DOHH2 (cell line): ENCODE measurements around the gene ADAMTS16.

Experiments used
- H3F3A ChIP-seq: fragments of 200-600 bp; sonication (generic), shearing (Covaris generic); 2 replicates; pipeline ENCODE4 v1.6.0; 2016; ENCODE audit warnings: antibody characterized with exemption, mild to moderate bottlenecking; ENCODE audit not compliant: control insufficient read depth, insufficient read depth
- H3K27ac ChIP-seq: fragments of 200-600 bp; sonication (generic); 2 replicates; pipeline ENCODE4 v1.5.1; 2014; ENCODE audit warnings: low read depth, mild to moderate bottlenecking, low read length, moderate library complexity
- H3K27me3 ChIP-seq: fragments of 200-600 bp; sonication (generic); 2 replicates; pipeline ENCODE4 v1.6.1; 2014; ENCODE audit warnings: mild to moderate bottlenecking, low read length, mixed read lengths; ENCODE audit not compliant: control insufficient read depth
- H3K36me3 ChIP-seq: fragments of 200-600 bp; sonication (generic); 2 replicates; pipeline ENCODE4 v1.6.1; 2014; ENCODE audit warnings: mild to moderate bottlenecking, low read length, moderate library complexity, mixed read lengths; ENCODE audit not compliant: control insufficient read depth
- H3K4me1 ChIP-seq: fragments of 200-600 bp; sonication (generic); 2 replicates; pipeline ENCODE4 v1.6.1; 2014; ENCODE audit warnings: mild to moderate bottlenecking, low read length, mixed read lengths; ENCODE audit not compliant: control insufficient read depth
- H3K4me2 ChIP-seq: fragments of 200-600 bp; sonication (generic); 2 replicates; pipeline ENCODE4 v1.6.0; 2014; ENCODE audit warnings: mild to moderate bottlenecking, low read length, moderate library complexity
- H3K4me3 ChIP-seq: fragments of 200-600 bp; sonication (generic); 2 replicates; pipeline ENCODE4 v1.5.1; 2014; ENCODE audit warnings: mild to moderate bottlenecking, low read length, mixed read lengths
- H3K79me2 ChIP-seq: fragments of 200-600 bp; sonication (generic); 2 replicates; pipeline ENCODE4 v1.6.1; 2014; ENCODE audit warnings: mild to moderate bottlenecking, low read length, mixed read lengths; ENCODE audit not compliant: control insufficient read depth
- H3K9me2 ChIP-seq: fragments of 200-600 bp; sonication (generic); replicated peaks from 2 replicates; pipeline ENCODE4 v1.6.1; 2014; ENCODE audit warnings: mild to moderate bottlenecking, low read length, mixed read lengths; ENCODE audit not compliant: control insufficient read depth
- H3K9me3 ChIP-seq: fragments of 200-600 bp; sonication (generic); 2 replicates; pipeline ENCODE4 v1.6.1; 2014; ENCODE audit warnings: antibody characterized with exemption, low read length, mixed read lengths; ENCODE audit not compliant: control insufficient read depth, insufficient read depth
- H4K20me1 ChIP-seq: fragments of 200-600 bp; sonication (generic); 2 replicates; pipeline ENCODE4 v1.6.0; 2014; ENCODE audit warnings: low read depth, mild to moderate bottlenecking, antibody characterized with exemption, low read length, moderate library complexity; ENCODE audit not compliant: control insufficient read depth, insufficient read depth
- CTCF ChIP-seq: fragments of 200-600 bp; sonication (generic); IDR thresholded peaks from one replicate; pipeline ENCODE4 v1.5.1; 2014; ENCODE audit warnings: antibody characterized with exemption, mild to moderate bottlenecking, low read depth, low read length; ENCODE audit not compliant: poor library complexity, severe bottlenecking
- EZH2phosphoT487 ChIP-seq: fragments of 200-600 bp; sonication (generic); IDR thresholded peaks from 2 replicates; pipeline ENCODE4 v1.6.1; 2017; ENCODE audit warnings: borderline replicate concordance, mild to moderate bottlenecking, antibody characterized with exemption, low read length, moderate library complexity, mixed read lengths

Gene ADAMTS16

GRCh38 chr5:5303242-5303641 is 163.1 kb downstream of the ADAMTS16 start:
- no peaks in the 10 kb centered on the region for H3K9me3 ChIP-seq
- H3F3A ChIP-seq, result no peaks in the 10 kb centered on the region
- no peak overlapping the region for H3K27ac ChIP-seq
- H3K9me2 ChIP-seq, result no peaks in the 10 kb centered on the region
- H3K27me3 ChIP-seq, result no peaks in the 10 kb centered on the region
- H3K36me3 ChIP-seq, result no peaks in the 10 kb centered on the region
- no peak overlapping the region for H3K4me3 ChIP-seq
- H3K4me1 ChIP-seq, result no peaks in the 10 kb centered on the region
- H3K79me2 ChIP-seq, result no peaks in the 10 kb centered on the region
- TF ChIP-seq CTCF (no peak), EZH2phosphoT487 (no peak)
- no peak overlapping the region for H3K4me2 ChIP-seq
- no peaks in the 10 kb centered on the region for H4K20me1 ChIP-seq

- Histone ChIP-seq H3K9me2 (no peaks in the 10 kb centered on the region), H3K4me1 (no peaks in the 10 kb centered on the region), H3K4me3 (no peak overlapping the region), H3K27me3 (no peaks in the 10 kb centered on the region), H3F3A (no peaks in the 10 kb centered on the region), H4K20me1 (no peaks in the 10 kb centered on the region), H3K36me3 (no peaks in the 10 kb centered on the region), H3K9me3 (no peaks in the 10 kb centered on the region), H3K79me2 (no peaks in the 10 kb centered on the region), H3K4me2 (no peak overlapping the region), H3K27ac (no peak overlapping the region)
- TF ChIP-seq CTCF, result no peak
Measured at GRCh38 chr5:5304361-5305020, 164.4 kb downstream of the ADAMTS16 start.

GRCh38 chr5:5306696-5307095 is 166.6 kb downstream of the ADAMTS16 start:
- Histone ChIP-seq H3K4me2 (no peak overlapping the region), H3K27ac (no peak overlapping the region), H3K36me3 (no peaks in the 10 kb centered on the region), H3F3A (no peaks in the 10 kb centered on the region), H3K9me3 (no peaks in the 10 kb centered on the region; the same call in 1 of the 2 replicates), H3K27me3 (no peaks in the 10 kb centered on the region), H4K20me1 (no peaks in the 10 kb centered on the region), H3K9me2 (no peaks in the 10 kb centered on the region), H3K4me1 (no peaks in the 10 kb centered on the region), H3K79me2 (no peaks in the 10 kb centered on the region), H3K4me3 (no peak overlapping the region)
- TF ChIP-seq EZH2phosphoT487 (no peak), CTCF (no peak)

GRCh38 chr5:5308319-5308718 is 168.2 kb downstream of the ADAMTS16 start:
- no peaks in the 10 kb centered on the region for H3K4me1 ChIP-seq
- H3K4me3 ChIP-seq, result no peak overlapping the region
- H3K9me3 ChIP-seq, result no peaks in the 10 kb centered on the region; the same call in 1 of the 2 replicates
- no peaks in the 10 kb centered on the region for H4K20me1 ChIP-seq
- H3K9me2 ChIP-seq, result no peaks in the 10 kb centered on the region
- H3F3A ChIP-seq, result no peaks in the 10 kb centered on the region
- TF ChIP-seq CTCF (no peak), EZH2phosphoT487 (no peak)
- no peaks in the 10 kb centered on the region for H3K27me3 ChIP-seq
- H3K36me3 ChIP-seq, result no peaks in the 10 kb centered on the region
- no peak overlapping the region for H3K4me2 ChIP-seq
- no peaks in the 10 kb centered on the region for H3K79me2 ChIP-seq
- no peak overlapping the region for H3K27ac ChIP-seq
